ENCODE measurements around the gene APOM.

APOM gene

DNA sequence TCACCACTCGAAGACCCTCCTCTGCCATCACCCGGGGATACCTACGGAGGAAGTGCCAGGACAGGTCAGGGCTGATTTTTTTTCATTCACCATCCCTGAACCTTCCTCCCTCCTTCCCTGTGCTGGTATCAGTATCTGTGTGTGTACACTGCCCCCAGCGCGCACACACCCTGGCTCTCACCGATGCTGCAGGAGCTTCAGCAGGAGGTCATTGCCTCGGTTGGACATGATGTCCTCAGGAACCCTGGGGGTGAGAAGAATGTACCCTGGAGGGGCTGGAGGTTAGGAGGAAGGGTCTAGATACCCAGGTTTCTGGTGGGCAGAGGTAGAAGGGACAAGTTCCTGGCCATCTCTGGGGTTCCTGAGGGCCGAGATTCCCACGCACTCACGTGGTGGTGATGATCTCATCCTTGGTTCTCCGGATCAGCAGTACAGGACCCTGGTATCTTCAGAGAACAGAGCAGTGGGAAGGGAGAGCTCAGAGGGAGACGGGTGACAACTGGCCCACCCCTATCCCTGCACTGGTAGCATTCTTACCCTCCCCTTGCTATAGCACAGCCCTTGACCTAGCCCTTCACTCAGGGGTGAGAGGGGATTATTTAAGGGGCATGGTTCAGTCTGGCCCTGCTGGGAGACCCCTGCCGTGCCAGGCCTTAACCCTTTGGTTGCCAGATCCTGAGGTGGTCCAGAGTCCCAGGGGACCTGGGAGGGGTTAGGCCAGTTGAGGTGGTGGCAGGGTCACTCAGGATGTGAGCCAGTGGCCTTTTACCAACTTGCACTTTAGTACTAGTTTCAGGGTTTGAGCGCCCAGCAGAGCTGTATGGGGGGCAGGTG is 32.4 kb downstream of the APOM start:
- ChIA-PET POLR2A (interaction anchor here (1.7 to 1.9 kb wide), 2 partner anchors 15 to 52 kb away, joined by 6 to 7 read pairs; partner anchors contain the start of genes ABHD16A and MSH5), CTCF (no interaction called here)
- TF ChIP-seq ZNF384 (IDR thresholded peaks at IDR 0.05), result no peak
- no peak for TF ChIP-seq SUZ12 (IDR thresholded peaks at IDR 0.05)
- TF ChIP-seq FOXA1 (IDR thresholded peaks at IDR 0.05), result no peak
- no peak for TF ChIP-seq ARNT (IDR thresholded peaks at IDR 0.05)
- no peak for TF ChIP-seq TARDBP (IDR thresholded peaks at IDR 0.05)
- TF ChIP-seq FOXK2 (IDR thresholded peaks at IDR 0.05), result no peak
- TF ChIP-seq ELF4 (IDR thresholded peaks at IDR 0.05), result no peak
- TF ChIP-seq, protein P1, sequence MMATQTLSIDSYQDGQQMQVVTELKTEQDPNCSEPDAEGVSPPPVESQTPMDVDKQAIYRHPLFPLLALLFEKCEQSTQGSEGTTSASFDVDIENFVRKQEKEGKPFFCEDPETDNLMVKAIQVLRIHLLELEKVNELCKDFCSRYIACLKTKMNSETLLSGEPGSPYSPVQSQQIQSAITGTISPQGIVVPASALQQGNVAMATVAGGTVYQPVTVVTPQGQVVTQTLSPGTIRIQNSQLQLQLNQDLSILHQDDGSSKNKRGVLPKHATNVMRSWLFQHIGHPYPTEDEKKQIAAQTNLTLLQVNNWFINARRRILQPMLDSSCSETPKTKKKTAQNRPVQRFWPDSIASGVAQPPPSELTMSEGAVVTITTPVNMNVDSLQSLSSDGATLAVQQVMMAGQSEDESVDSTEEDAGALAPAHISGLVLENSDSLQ (IDR thresholded peaks at IDR 0.05), result no peak
- TF ChIP-seq SP1 (IDR thresholded peaks at IDR 0.05), result no peak
- no peak for TF ChIP-seq FOXM1 (IDR thresholded peaks at IDR 0.05; ENCODE audit: borderline replicate concordance)
- TF ChIP-seq CTBP1 (IDR thresholded peaks at IDR 0.05; ENCODE audit: borderline replicate concordance), result no peak
- no peak for TF ChIP-seq BHLHE40 (IDR thresholded peaks at IDR 0.05; ENCODE audit: borderline replicate concordance)
- no peak for TF ChIP-seq L3MBTL2 (conservative IDR thresholded peaks at IDR 0.05)
- TF ChIP-seq LEF1 (IDR thresholded peaks at IDR 0.05; ENCODE audit: borderline replicate concordance), result no peak
- no peak for TF ChIP-seq NFRKB (IDR thresholded peaks at IDR 0.05)
- no peak for DNase-seq (ENCODE audit: extremely low spot score)

DNA sequence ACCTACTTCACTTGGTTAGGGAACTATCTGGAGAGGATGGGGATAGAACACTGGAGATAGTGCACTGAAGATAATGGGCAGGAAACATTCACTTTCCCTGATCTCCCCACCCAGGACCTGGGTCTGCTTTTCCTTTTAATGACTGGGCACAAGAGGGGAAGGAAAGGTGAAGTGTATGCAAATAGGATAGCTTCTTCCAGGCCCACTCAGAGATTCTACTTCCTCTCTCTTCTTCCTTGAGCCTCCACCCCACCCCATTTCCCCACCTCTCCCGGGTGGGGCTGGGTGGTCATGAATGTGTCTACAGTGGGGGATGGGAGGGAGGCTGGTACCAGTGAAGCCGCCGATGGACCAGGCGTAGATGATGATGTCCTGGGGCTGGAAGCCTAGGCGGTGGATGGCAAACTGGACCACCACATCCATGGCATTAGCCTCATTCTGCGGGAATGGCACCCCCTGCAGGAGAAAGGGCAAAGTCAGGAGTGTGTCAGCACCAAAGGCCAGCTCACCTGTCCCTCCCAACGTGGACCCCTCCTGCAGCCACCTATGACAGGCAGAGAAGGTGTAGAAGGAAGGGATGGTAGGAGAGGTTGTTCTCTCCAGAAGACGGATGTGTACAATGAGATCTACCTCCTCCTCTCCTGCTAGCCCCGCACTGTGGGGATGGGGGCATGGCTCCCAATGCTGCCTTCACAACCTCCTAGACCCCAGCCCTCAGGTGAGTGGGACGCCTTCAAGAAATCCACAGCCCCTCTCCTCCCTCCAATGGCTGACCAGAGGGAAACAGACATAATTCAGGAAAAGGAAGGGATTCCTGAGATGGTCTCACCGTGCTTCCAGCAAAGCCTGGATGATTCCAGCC is 33.8 kb downstream of the APOM start:
- peak; percentile 42 for DNase-seq (ENCODE audit: extremely low spot score)
- TF ChIP-seq CTBP1 (IDR thresholded peaks at IDR 0.05; ENCODE audit: borderline replicate concordance) (no peak), SP1 (IDR thresholded peaks at IDR 0.05) (no peak), LEF1 (IDR thresholded peaks at IDR 0.05; ENCODE audit: borderline replicate concordance) (no peak), TARDBP (IDR thresholded peaks at IDR 0.05) (no peak), L3MBTL2 (conservative IDR thresholded peaks at IDR 0.05) (no peak), BHLHE40 (IDR thresholded peaks at IDR 0.05; ENCODE audit: borderline replicate concordance) (no peak), NFRKB (IDR thresholded peaks at IDR 0.05) (no peak), SUZ12 (IDR thresholded peaks at IDR 0.05) (no peak), FOXK2 (IDR thresholded peaks at IDR 0.05) (no peak), FOXA1 (IDR thresholded peaks at IDR 0.05) (no peak), HDGF (IDR thresholded peaks at IDR 0.05; ENCODE audit: borderline replicate concordance) (no peak), ARNT (IDR thresholded peaks at IDR 0.05) (no peak), ELF4 (IDR thresholded peaks at IDR 0.05) (no peak), FOXM1 (IDR thresholded peaks at IDR 0.05; ENCODE audit: borderline replicate concordance) (no peak), ZNF384 (IDR thresholded peaks at IDR 0.05) (no peak)
- TF ChIP-seq, protein P1 (IDR thresholded peaks at IDR 0.05), result no peak
- CTCF ChIA-PET, result interaction anchor here (0.6 kb wide), 1 partner anchor 11 kb away, joined by 3 read pairs; no protein-coding TSS in a partner anchor
- POLR2A ChIA-PET, result interaction anchor here (0.9 to 6.3 kb wide), 4 partner anchors 13 to 138 kb away, joined by 3 to 30 read pairs (median 6); partner anchors contain the start of genes ABHD16A, C6orf47, HSPA1B and MSH5

DNA sequence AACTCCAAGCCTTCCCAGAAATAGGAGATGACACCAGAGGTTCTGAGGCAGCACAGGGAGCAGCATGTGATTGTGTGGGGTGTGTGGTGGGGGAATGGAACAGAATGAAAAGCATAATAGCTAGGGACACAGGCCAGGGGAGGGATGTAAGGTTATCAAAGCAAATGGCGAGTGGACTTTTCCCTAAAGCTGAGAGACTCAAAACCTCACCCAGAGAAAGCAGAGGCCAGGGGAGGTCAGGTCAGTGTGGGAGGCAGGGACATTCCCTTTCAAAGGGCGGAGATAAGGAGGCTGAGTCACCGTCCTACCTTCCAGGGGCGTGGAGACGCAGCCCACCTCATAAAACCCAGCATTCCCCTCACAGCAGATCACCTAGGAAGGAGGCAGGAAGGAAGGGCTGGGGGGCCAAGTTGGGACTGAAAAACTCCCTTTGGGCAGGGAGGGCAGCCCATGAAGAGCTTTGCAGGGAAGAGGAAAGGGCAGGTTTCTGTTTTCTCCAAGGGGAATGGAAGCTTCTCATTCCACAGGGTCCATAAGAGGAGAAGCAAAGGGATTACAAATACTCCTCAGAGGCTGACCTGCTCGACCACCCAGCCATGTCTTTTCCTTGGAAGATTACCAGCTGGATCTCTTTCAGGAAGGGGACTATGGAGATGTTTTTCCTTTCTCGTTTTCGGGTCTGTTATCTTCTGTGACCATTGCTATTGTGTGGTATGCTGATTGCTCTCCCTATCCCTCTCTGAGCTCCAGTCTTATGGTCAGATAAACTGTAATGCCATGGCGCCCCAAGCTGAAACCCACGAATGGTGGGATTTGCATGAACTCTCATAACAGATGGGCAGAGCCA is 34.8 kb downstream of the APOM start:
- POLR2A ChIA-PET, result interaction anchor here (0.9 to 6.3 kb wide), 5 partner anchors 12 to 137 kb away, joined by 3 to 30 read pairs (median 4); partner anchors contain the start of genes ABHD16A, C6orf47, GPANK1 and HSPA1B
- CTCF ChIA-PET, result interaction anchor here (0.6 kb wide), 1 partner anchor 10 kb away, joined by 3 read pairs; no protein-coding TSS in a partner anchor
- no peak for DNase-seq (ENCODE audit: extremely low spot score)
- TF ChIP-seq SUZ12 (IDR thresholded peaks at IDR 0.05) (no peak), SP1 (IDR thresholded peaks at IDR 0.05) (no peak), L3MBTL2 (conservative IDR thresholded peaks at IDR 0.05) (no peak), FOXK2 (IDR thresholded peaks at IDR 0.05) (no peak), ARNT (IDR thresholded peaks at IDR 0.05) (no peak), ELF4 (IDR thresholded peaks at IDR 0.05) (no peak), HDGF (IDR thresholded peaks at IDR 0.05; ENCODE audit: borderline replicate concordance) (no peak)

DNA sequence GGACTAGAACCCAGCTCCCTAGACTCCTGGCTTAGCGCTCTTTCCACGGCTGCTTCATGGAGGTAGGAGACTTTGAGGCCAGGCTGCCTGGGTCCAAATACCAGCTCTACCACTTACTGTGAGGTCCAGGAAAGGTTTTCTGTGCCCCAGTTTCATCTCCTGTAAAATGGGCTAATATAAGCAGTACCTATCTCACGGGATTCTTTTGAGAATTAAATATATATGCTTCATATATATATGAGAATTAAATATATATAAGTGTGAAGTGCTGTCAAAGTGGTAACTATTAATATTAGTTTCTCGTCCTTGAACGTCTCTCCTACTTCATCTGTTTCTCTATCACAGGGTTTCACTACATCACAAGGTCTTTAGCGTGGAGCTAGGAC is 35.4 kb downstream of the APOM start:
- CTCF ChIA-PET, result no interaction called here
- POLR2A ChIA-PET, result interaction anchor here (1.2 to 6.3 kb wide), 3 partner anchors 12 to 49 kb away, joined by 4 to 30 read pairs (median 6); partner anchors contain the start of genes ABHD16A, GPANK1 and MSH5
- DNase-seq (ENCODE audit: extremely low spot score), result no peak
- TF ChIP-seq HDGF (IDR thresholded peaks at IDR 0.05; ENCODE audit: borderline replicate concordance), result no peak
- TF ChIP-seq ZNF384 (IDR thresholded peaks at IDR 0.05), result no peak
- TF ChIP-seq, protein P1 (IDR thresholded peaks at IDR 0.05), result no peak
- TF ChIP-seq L3MBTL2 (conservative IDR thresholded peaks at IDR 0.05), result no peak
- TF ChIP-seq ELF4 (IDR thresholded peaks at IDR 0.05), result no peak
- no peak for TF ChIP-seq FOXK2 (IDR thresholded peaks at IDR 0.05)
- no peak for TF ChIP-seq CTBP1 (IDR thresholded peaks at IDR 0.05; ENCODE audit: borderline replicate concordance)
- no peak for TF ChIP-seq FOXA1 (IDR thresholded peaks at IDR 0.05)
- no peak for TF ChIP-seq FOXM1 (IDR thresholded peaks at IDR 0.05; ENCODE audit: borderline replicate concordance)
- no peak for TF ChIP-seq SP1 (IDR thresholded peaks at IDR 0.05)
- TF ChIP-seq LEF1 (IDR thresholded peaks at IDR 0.05; ENCODE audit: borderline replicate concordance), result no peak
- TF ChIP-seq ARNT (IDR thresholded peaks at IDR 0.05), result no peak
- no peak for TF ChIP-seq NFRKB (IDR thresholded peaks at IDR 0.05)
- no peak for TF ChIP-seq SUZ12 (IDR thresholded peaks at IDR 0.05)
- TF ChIP-seq BHLHE40 (IDR thresholded peaks at IDR 0.05; ENCODE audit: borderline replicate concordance), result no peak
- no peak for TF ChIP-seq TARDBP (IDR thresholded peaks at IDR 0.05)
